ENCODE measurements around the gene TUT1.

The TUT1 gene

GRCh38 chr11:62569611-62570010 is 21.7 kb downstream of the TUT1 start:
- no peak overlapping the region for H2BK120ac ChIP-seq (ENCODE audit: low read depth, low read length)
- no peak overlapping the region for H3K4me2 ChIP-seq (ENCODE audit: insufficient read depth, low read length, poor library complexity, severe bottlenecking)
- H2AFZ ChIP-seq (ENCODE audit: low read length), result no peak overlapping the region
- no peaks in the 10 kb centered on the region for H3K27me3 ChIP-seq (ENCODE audit: control insufficient read depth in 3 of 3, insufficient read depth in 3 of 3, low read depth in 1 of 3, low read length in 3 of 3)
- no peak overlapping the region for H2AK5ac ChIP-seq (ENCODE audit: low read depth, low read length)
- no peak overlapping the region for H3K4ac ChIP-seq (ENCODE audit: low read length)
- no peak overlapping the region for H3K18ac ChIP-seq (ENCODE audit: low read length)
- H3K23ac ChIP-seq (ENCODE audit: low read depth, low read length, poor library complexity), result no peak overlapping the region
- H3K4me3 ChIP-seq (ENCODE audit: low read length in 2 of 2), result no peak overlapping the region
- no CpG with 5 or more reads among the region's 1 CpG for WGBS, 2 donors (ENCODE audit: extremely low coverage in 2 of 2, insufficient read length in 2 of 2, insufficient replicate concordance in 1 of 2)
- H3K36me3 ChIP-seq (replicated peaks in 1 of 2; ENCODE audit: control insufficient read depth in 2 of 2, insufficient read depth in 2 of 2, low read length in 2 of 2), result peaks cover 46 to 85% of the 10 kb centered on the region in 2 donors
- H2BK15ac ChIP-seq (ENCODE audit: low read length), result no peak overlapping the region
- H2BK12ac ChIP-seq (ENCODE audit: low read length), result no peak overlapping the region
- no peak overlapping the region for H3K27ac ChIP-seq (replicated peaks; ENCODE audit: low read length)
- H4K91ac ChIP-seq (ENCODE audit: low read depth, low read length, poor library complexity), result no peak overlapping the region
- no peak overlapping the region for H4K8ac ChIP-seq (ENCODE audit: low read depth, low read length)
- peaks cover 5 to 9% of the 10 kb centered on the region in 2 donors for H3K4me1 ChIP-seq (ENCODE audit: control insufficient read depth in 2 of 2, insufficient read depth in 1 of 2, low read depth in 1 of 2, low read length in 2 of 2)
- peaks cover 8% of the 10 kb centered on the region for H3K79me1 ChIP-seq (ENCODE audit: low read depth, low read length)
- H3K9me3 ChIP-seq (replicated peaks in 1 of 2; ENCODE audit: control insufficient read depth in 2 of 2, insufficient read depth in 1 of 2, low read depth in 1 of 2, low read length in 2 of 2), result no peaks in the 10 kb centered on the region
- no peak overlapping the region for H3K9ac ChIP-seq (ENCODE audit: low read depth, low read length, poor library complexity)
- no peak overlapping the region for H3K14ac ChIP-seq (ENCODE audit: low read length)
- H2BK5ac ChIP-seq (ENCODE audit: low read length), result no peak overlapping the region
- no peak for DNase-seq (ENCODE audit: low spot score)

GRCh38 chr11:62567018-62567633 is 24.2 kb downstream of the TUT1 start:
- H3K9me3 ChIP-seq (replicated peaks in 1 of 2; ENCODE audit: control insufficient read depth in 2 of 2, insufficient read depth in 1 of 2, low read depth in 1 of 2, low read length in 2 of 2), result no peaks in the 10 kb centered on the region
- no peak overlapping the region for H3K27ac ChIP-seq (replicated peaks; ENCODE audit: low read length)
- H4K8ac ChIP-seq (ENCODE audit: low read depth, low read length), result no peak overlapping the region
- peaks cover 6% of the 10 kb centered on the region for H3K79me1 ChIP-seq (ENCODE audit: low read depth, low read length)
- H3K4me1 ChIP-seq (ENCODE audit: control insufficient read depth in 2 of 2, insufficient read depth in 1 of 2, low read depth in 1 of 2, low read length in 2 of 2), result peaks cover 0 to 2% of the 10 kb centered on the region in 2 donors
- DNase-seq (ENCODE audit: low spot score), result no peak
- no peak overlapping the region for H2BK5ac ChIP-seq (ENCODE audit: low read length)
- H2BK15ac ChIP-seq (ENCODE audit: low read length), result no peak overlapping the region
- no peak overlapping the region for H3K4me3 ChIP-seq (ENCODE audit: low read length in 2 of 2)
- H2AFZ ChIP-seq (ENCODE audit: low read length), result no peak overlapping the region
- no peak overlapping the region for H3K4me2 ChIP-seq (ENCODE audit: insufficient read depth, low read length, poor library complexity, severe bottlenecking)
- H3K23ac ChIP-seq (ENCODE audit: low read depth, low read length, poor library complexity), result no peak overlapping the region
- H2BK120ac ChIP-seq (ENCODE audit: low read depth, low read length), result no peak overlapping the region
- H3K18ac ChIP-seq (ENCODE audit: low read length), result no peak overlapping the region
- no peak overlapping the region for H2AK5ac ChIP-seq (ENCODE audit: low read depth, low read length)
- no CpG with 5 or more reads among the region's 8 CpGs for WGBS, 2 donors (ENCODE audit: extremely low coverage in 2 of 2, insufficient read length in 2 of 2, insufficient replicate concordance in 1 of 2)
- no peak overlapping the region for H3K4ac ChIP-seq (ENCODE audit: low read length)
- H3K36me3 ChIP-seq (replicated peaks in 1 of 2; ENCODE audit: control insufficient read depth in 2 of 2, insufficient read depth in 2 of 2, low read length in 2 of 2), result peaks cover 49 to 96% of the 10 kb centered on the region in 2 donors
- no peak overlapping the region for H2BK12ac ChIP-seq (ENCODE audit: low read length)
- H3K14ac ChIP-seq (ENCODE audit: low read length), result no peak overlapping the region
- H4K91ac ChIP-seq (ENCODE audit: low read depth, low read length, poor library complexity), result no peak overlapping the region
- no peak overlapping the region for H3K9ac ChIP-seq (ENCODE audit: low read depth, low read length, poor library complexity)
- no peaks in the 10 kb centered on the region for H3K27me3 ChIP-seq (ENCODE audit: control insufficient read depth in 3 of 3, insufficient read depth in 3 of 3, low read depth in 1 of 3, low read length in 3 of 3)

GRCh38 chr11:62566247-62566646 is 25.1 kb downstream of the TUT1 start:
- no peak for DNase-seq (ENCODE audit: low spot score)
- Histone ChIP-seq H3K9ac (ENCODE audit: low read depth, low read length, poor library complexity) (no peak overlapping the region), H3K4ac (ENCODE audit: low read length) (no peak overlapping the region), H2AFZ (ENCODE audit: low read length) (no peak overlapping the region), H3K27me3 (ENCODE audit: control insufficient read depth in 3 of 3, insufficient read depth in 3 of 3, low read depth in 1 of 3, low read length in 3 of 3) (no peaks in the 10 kb centered on the region), H2BK120ac (ENCODE audit: low read depth, low read length) (no peak overlapping the region), H3K14ac (ENCODE audit: low read length) (no peak overlapping the region), H2AK5ac (ENCODE audit: low read depth, low read length) (no peak overlapping the region), H3K4me1 (ENCODE audit: control insufficient read depth in 2 of 2, insufficient read depth in 1 of 2, low read depth in 1 of 2, low read length in 2 of 2) (no peaks in the 10 kb centered on the region), H4K91ac (ENCODE audit: low read depth, low read length, poor library complexity) (no peak overlapping the region), H3K4me2 (ENCODE audit: insufficient read depth, low read length, poor library complexity, severe bottlenecking) (no peak overlapping the region), H3K4me3 (ENCODE audit: low read length in 2 of 2) (no peak overlapping the region), H3K23ac (ENCODE audit: low read depth, low read length, poor library complexity) (no peak overlapping the region), H2BK12ac (ENCODE audit: low read length) (no peak overlapping the region), H3K18ac (ENCODE audit: low read length) (no peak overlapping the region), H3K9me3 (replicated peaks in 1 of 2; ENCODE audit: control insufficient read depth in 2 of 2, insufficient read depth in 1 of 2, low read depth in 1 of 2, low read length in 2 of 2) (no peaks in the 10 kb centered on the region), H2BK15ac (ENCODE audit: low read length) (no peak overlapping the region), H3K36me3 (replicated peaks in 1 of 2; ENCODE audit: control insufficient read depth in 2 of 2, insufficient read depth in 2 of 2, low read length in 2 of 2) (peaks cover 41 to 96% of the 10 kb centered on the region in 2 donors), H4K8ac (ENCODE audit: low read depth, low read length) (no peak overlapping the region), H2BK5ac (ENCODE audit: low read length) (no peak overlapping the region), H3K27ac (replicated peaks; ENCODE audit: low read length) (no peak overlapping the region), H3K79me1 (ENCODE audit: low read depth, low read length) (peaks cover 1% of the 10 kb centered on the region)
- no CpG with 5 or more reads among the region's 8 CpGs for WGBS, 2 donors (ENCODE audit: extremely low coverage in 2 of 2, insufficient read length in 2 of 2, insufficient replicate concordance in 1 of 2)

- Histone ChIP-seq H2BK5ac (ENCODE audit: low read length) (no peak overlapping the region), H3K4ac (ENCODE audit: low read length) (no peak overlapping the region), H3K27ac (replicated peaks; ENCODE audit: low read length) (no peak overlapping the region), H3K4me1 (ENCODE audit: control insufficient read depth in 2 of 2, insufficient read depth in 1 of 2, low read depth in 1 of 2, low read length in 2 of 2) (peaks cover 0 to 2% of the 10 kb centered on the region in 2 donors), H3K23ac (ENCODE audit: low read depth, low read length, poor library complexity) (no peak overlapping the region), H3K18ac (ENCODE audit: low read length) (no peak overlapping the region), H3K9ac (ENCODE audit: low read depth, low read length, poor library complexity) (no peak overlapping the region), H3K27me3 (ENCODE audit: control insufficient read depth in 3 of 3, insufficient read depth in 3 of 3, low read depth in 1 of 3, low read length in 3 of 3) (no peaks in the 10 kb centered on the region), H4K8ac (ENCODE audit: low read depth, low read length) (no peak overlapping the region), H3K14ac (ENCODE audit: low read length) (no peak overlapping the region), H2BK15ac (ENCODE audit: low read length) (no peak overlapping the region), H3K4me3 (ENCODE audit: low read length in 2 of 2) (no peak overlapping the region), H4K91ac (ENCODE audit: low read depth, low read length, poor library complexity) (no peak overlapping the region), H3K79me1 (ENCODE audit: low read depth, low read length) (no peaks in the 10 kb centered on the region), H3K9me3 (replicated peaks in 1 of 2; ENCODE audit: control insufficient read depth in 2 of 2, insufficient read depth in 1 of 2, low read depth in 1 of 2, low read length in 2 of 2) (no peaks in the 10 kb centered on the region), H2BK12ac (ENCODE audit: low read length) (no peak overlapping the region), H2AFZ (ENCODE audit: low read length) (no peak overlapping the region), H2AK5ac (ENCODE audit: low read depth, low read length) (no peak overlapping the region), H3K36me3 (replicated peaks in 1 of 2; ENCODE audit: control insufficient read depth in 2 of 2, insufficient read depth in 2 of 2, low read length in 2 of 2) (peaks cover 34 to 96% of the 10 kb centered on the region in 2 donors), H2BK120ac (ENCODE audit: low read depth, low read length) (no peak overlapping the region), H3K4me2 (ENCODE audit: insufficient read depth, low read length, poor library complexity, severe bottlenecking) (no peak overlapping the region)
- DNase-seq (ENCODE audit: low spot score), result no peak
- WGBS, 2 donors (ENCODE audit: extremely low coverage in 2 of 2, insufficient read length in 2 of 2, insufficient replicate concordance in 1 of 2), result no CpG with 5 or more reads among the region's 5 CpGs
Measured at GRCh38 chr11:62565100-62565802, 26.1 kb downstream of the TUT1 start.

All from neuronal stem cell (in vitro differentiated cells).